Hepatocyte (in vitro differentiated cells): ENCODE results near the gene DPPA5. TPM values are rescaled to one million over a fixed set of nuclear protein-coding genes. Genes with fewer than 3 reads are reported as not detected.
"Not testable (repeated sequence)": the region's sequence is repeated elsewhere in the genome, so short reads cannot be mapped to it uniquely, and the experiment has no call there.

Experiments used
- DNase-seq: peaks from one replicate; pipeline ENCODE4 v3.0.0-alpha.2; 2016; ENCODE audit warnings: low spot score
- H2AFZ ChIP-seq: fragments of 200-600 bp; sonication (generic); 2 replicates; pipeline ENCODE4 v1.6.0; 2016; ENCODE audit warnings: antibody characterized with exemption, mild to moderate bottlenecking
- H3K27ac ChIP-seq: fragments of 200-600 bp; sonication (generic); 2 replicates; pipeline ENCODE4 v1.5.1; 2016; ENCODE audit warnings: mild to moderate bottlenecking
- H3K27me3 ChIP-seq: fragments of 200-600 bp; sonication (generic); 2 replicates; pipeline ENCODE4 v1.6.1; 2016
- H3K36me3 ChIP-seq: fragments of 200-600 bp; sonication (generic); replicated peaks from 2 replicates; pipeline ENCODE4 v1.5.1; 2016; ENCODE audit warnings: low read depth; ENCODE audit not compliant: insufficient read depth
- H3K4me1 ChIP-seq: fragments of 200-600 bp; sonication (generic); 2 replicates; pipeline ENCODE4 v1.5.1; 2016; ENCODE audit warnings: mild to moderate bottlenecking, moderate library complexity; ENCODE audit not compliant: insufficient read depth
- H3K4me2 ChIP-seq: fragments of 200-600 bp; sonication (generic); 2 replicates; pipeline ENCODE4 v1.6.0; 2016
- H3K4me3 ChIP-seq: fragments of 200-600 bp; sonication (generic); 2 replicates; pipeline ENCODE4 v1.5.1; 2016; ENCODE audit warnings: mild to moderate bottlenecking
- H3K79me2 ChIP-seq: fragments of 200-600 bp; sonication (generic); 2 replicates; pipeline ENCODE4 v1.6.0; 2017; ENCODE audit warnings: mild to moderate bottlenecking
- H3K9me2 ChIP-seq: fragments of 200-600 bp; sonication (generic); replicated peaks from 2 replicates; pipeline ENCODE4 v1.6.0; 2017; ENCODE audit warnings: mild to moderate bottlenecking; ENCODE audit not compliant: insufficient read depth
- H3K9me3 ChIP-seq: fragments of 200-600 bp; sonication (generic); 2 replicates; pipeline ENCODE4 v1.5.1; 2016; ENCODE audit warnings: low read depth, mild to moderate bottlenecking
- H4K20me1 ChIP-seq: fragments of 200-600 bp; sonication (generic); 2 replicates; pipeline ENCODE4 v1.6.0; 2016; ENCODE audit warnings: mild to moderate bottlenecking; ENCODE audit not compliant: insufficient read depth, poor library complexity, severe bottlenecking
- EZH2 ChIP-seq: fragments of 200-600 bp; sonication (generic); IDR thresholded peaks from 2 replicates; pipeline ENCODE4 v1.6.1; 2016; ENCODE audit warnings: antibody characterized with exemption, mild to moderate bottlenecking, borderline replicate concordance
- EZH2phosphoT487 ChIP-seq: fragments of 200-600 bp; sonication (generic); IDR thresholded peaks from one replicate; pipeline ENCODE4 v1.6.1; 2018; ENCODE audit warnings: antibody characterized with exemption, mild to moderate bottlenecking, low read depth, moderate library complexity; ENCODE audit not compliant: unreplicated experiment, severe bottlenecking
- WGBS: methylation state at CpG from one replicate; pipeline ENCODE4 v1.1.6; 2016; ENCODE audit warnings: low lambda C conversion rate; ENCODE audit errors: missing lambda C conversion rate; 5-methylcytosine and 5-hydroxymethylcytosine counted together
- polyA plus RNA-seq: library from polyadenylated mRNA; unstranded; fragments of >200 nt; fragmentation: Nextera tagmentation; extraction: Ambion mirVana; gene quantifications from 2 replicates; pipeline ENCODE4 v1.2.1, GENCODE V29; 2016
- total RNA-seq: library from RNA; depleted of rRNA; stranded (reverse); fragments of >200 nt; gene quantifications from 2 replicates; pipeline ENCODE4 v1.2.3, GENCODE V29; 2014
- TF ChIP-seq, protein P1 (sequence below): fragments of 200-600 bp; sonication (generic); IDR thresholded peaks from 2 replicates; pipeline ENCODE4 v1.5.1; 2016; ENCODE audit warnings: antibody characterized with exemption, mild to moderate bottlenecking; ENCODE audit not compliant: poor library complexity

DPPA5 gene
- total and polyA plus RNA-seq, 2 experiments from 2014 or later: not detected

DNA sequence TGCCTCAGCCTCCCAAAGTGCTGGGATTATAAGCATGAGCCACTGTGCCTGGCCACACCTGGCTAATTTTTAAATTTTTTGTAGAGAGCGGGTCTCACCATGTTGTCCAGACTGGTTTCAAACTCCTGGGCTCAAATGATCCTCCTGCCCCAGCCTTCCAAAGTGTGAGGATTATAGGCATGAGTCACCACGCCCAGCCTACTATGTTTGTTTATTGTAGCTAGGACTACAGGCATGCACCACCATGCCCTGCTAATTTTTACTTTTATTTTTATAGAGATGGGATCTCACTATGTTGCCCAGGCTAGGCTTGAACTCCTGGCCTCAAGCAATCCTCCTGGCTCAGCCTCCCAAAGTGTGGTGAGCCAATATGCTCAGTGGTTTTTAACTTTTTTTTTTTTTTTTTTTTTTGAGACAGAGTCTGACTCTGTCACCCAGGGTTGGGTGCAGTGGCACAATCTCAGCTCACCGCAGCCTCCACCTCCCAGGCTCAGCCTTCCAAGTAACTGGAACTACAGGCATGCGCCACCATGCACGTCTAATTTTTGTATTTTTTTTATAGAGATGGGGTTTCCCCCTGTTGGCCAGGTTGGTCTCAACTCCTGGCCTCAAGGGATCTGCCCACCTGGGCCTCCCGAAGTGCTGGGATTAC is 28.5 kb upstream of the DPPA5 start:
- Histone ChIP-seq H4K20me1 (no peaks in the 10 kb centered on the region), H3K36me3 (no peaks in the 10 kb centered on the region), H2AFZ (no peak overlapping the region), H3K9me3 (no peaks in the 10 kb centered on the region), H3K27ac (no peak overlapping the region), H3K4me3 (no peak overlapping the region), H3K9me2 (no peaks in the 10 kb centered on the region), H3K4me2 (no peak overlapping the region), H3K4me1 (no peaks in the 10 kb centered on the region), H3K79me2 (no peaks in the 10 kb centered on the region), H3K27me3 (no peaks in the 10 kb centered on the region)
- no peak for DNase-seq
- TF ChIP-seq, protein P1, sequence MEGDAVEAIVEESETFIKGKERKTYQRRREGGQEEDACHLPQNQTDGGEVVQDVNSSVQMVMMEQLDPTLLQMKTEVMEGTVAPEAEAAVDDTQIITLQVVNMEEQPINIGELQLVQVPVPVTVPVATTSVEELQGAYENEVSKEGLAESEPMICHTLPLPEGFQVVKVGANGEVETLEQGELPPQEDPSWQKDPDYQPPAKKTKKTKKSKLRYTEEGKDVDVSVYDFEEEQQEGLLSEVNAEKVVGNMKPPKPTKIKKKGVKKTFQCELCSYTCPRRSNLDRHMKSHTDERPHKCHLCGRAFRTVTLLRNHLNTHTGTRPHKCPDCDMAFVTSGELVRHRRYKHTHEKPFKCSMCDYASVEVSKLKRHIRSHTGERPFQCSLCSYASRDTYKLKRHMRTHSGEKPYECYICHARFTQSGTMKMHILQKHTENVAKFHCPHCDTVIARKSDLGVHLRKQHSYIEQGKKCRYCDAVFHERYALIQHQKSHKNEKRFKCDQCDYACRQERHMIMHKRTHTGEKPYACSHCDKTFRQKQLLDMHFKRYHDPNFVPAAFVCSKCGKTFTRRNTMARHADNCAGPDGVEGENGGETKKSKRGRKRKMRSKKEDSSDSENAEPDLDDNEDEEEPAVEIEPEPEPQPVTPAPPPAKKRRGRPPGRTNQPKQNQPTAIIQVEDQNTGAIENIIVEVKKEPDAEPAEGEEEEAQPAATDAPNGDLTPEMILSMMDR: no peak
- TF ChIP-seq EZH2phosphoT487: no peak
- no peak for TF ChIP-seq EZH2
- 87% methylated on average over 6 of the region's 6 CpGs for WGBS

DNA sequence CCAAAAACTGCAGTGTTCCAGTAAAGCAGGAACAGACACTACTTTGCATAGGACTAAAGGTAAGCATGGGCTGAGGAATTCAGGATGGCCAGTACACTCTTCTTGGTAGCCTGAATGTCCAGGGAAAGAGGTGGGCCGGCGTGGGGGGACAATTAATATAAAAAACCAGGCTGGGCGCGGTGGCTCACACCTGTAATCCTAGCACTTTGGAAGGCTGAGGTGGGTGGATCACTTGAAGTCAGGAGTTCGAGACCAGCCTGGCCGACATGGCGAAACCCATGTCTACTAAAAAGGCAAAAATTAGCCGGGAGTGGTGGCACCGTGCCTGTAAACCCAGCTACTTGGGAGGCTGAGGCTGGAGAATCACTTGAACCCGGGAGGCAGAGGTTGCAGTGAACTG is 27.5 kb upstream of the DPPA5 start:
- DNase-seq, H3K27me3 ChIP-seq, H3K27ac ChIP-seq, H3K4me3 ChIP-seq, H3K36me3 ChIP-seq, H4K20me1 ChIP-seq, H3K9me3 ChIP-seq, H3K4me1 ChIP-seq, H3K4me2 ChIP-seq, H2AFZ ChIP-seq, H3K79me2 ChIP-seq, H3K9me2 ChIP-seq: not testable (repeated sequence)
- WGBS: 96% methylated on average over 10 of the region's 10 CpGs

GRCh38 chr6:73377225-73377624 is 23.1 kb upstream of the DPPA5 start:
- no peaks in the 10 kb centered on the region for H3K36me3 ChIP-seq
- no peaks in the 10 kb centered on the region for H4K20me1 ChIP-seq
- H3K27me3 ChIP-seq: no peaks in the 10 kb centered on the region
- H3K4me3 ChIP-seq: no peak overlapping the region
- H3K27ac ChIP-seq: no peak overlapping the region
- H3K9me3 ChIP-seq: no peaks in the 10 kb centered on the region
- 56% methylated on average over 3 of the region's 3 CpGs for WGBS
- H3K79me2 ChIP-seq: no peaks in the 10 kb centered on the region
- TF ChIP-seq EZH2: no peak
- TF ChIP-seq, protein P1: no peak
- no peak for TF ChIP-seq EZH2phosphoT487
- H3K4me2 ChIP-seq: no peak overlapping the region
- no peaks in the 10 kb centered on the region for H3K9me2 ChIP-seq
- DNase-seq: no peak
- no peaks in the 10 kb centered on the region for H3K4me1 ChIP-seq
- no peak overlapping the region for H2AFZ ChIP-seq

DNA sequence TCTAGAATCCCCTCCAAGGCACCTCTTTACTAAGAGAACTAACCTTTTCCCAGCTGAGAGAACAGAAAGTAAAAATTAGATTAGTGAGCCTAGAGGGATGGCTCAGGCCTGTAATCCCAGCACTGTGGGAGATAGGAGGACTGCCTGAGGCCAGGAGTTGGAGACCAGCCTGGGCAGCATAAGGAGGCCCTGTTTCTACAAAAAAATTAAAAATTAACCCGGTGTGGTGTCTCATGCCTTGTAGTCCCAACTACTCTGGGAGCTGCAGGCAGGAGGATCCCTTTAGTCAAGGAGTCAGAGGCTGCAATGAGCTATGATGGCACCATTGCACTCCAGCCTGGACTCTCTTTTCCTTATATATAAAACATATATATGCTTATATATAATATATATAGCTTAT is 21.1 kb upstream of the DPPA5 start:
- DNase-seq: no peak
- Histone ChIP-seq H3K4me3 (no peak overlapping the region), H3K36me3 (no peaks in the 10 kb centered on the region), H4K20me1 (no peaks in the 10 kb centered on the region), H2AFZ (no peak overlapping the region), H3K9me3 (no peaks in the 10 kb centered on the region), H3K27me3 (no peaks in the 10 kb centered on the region), H3K27ac (no peak overlapping the region), H3K79me2 (no peaks in the 10 kb centered on the region), H3K9me2 (no peaks in the 10 kb centered on the region), H3K4me2 (no peak overlapping the region), H3K4me1 (no peaks in the 10 kb centered on the region)
- no peak for TF ChIP-seq EZH2phosphoT487
- TF ChIP-seq EZH2: no peak
- TF ChIP-seq, protein P1: no peak
- WGBS: 62% methylated on average over 1 of the region's 1 CpG
